Activated CD8-positive, alpha-beta T cell treated with anti-CD3 and anti-CD28 coated beads for 36 hours (primary cell): ENCODE measurements around the gene GNS. TPM values are rescaled to one million over a fixed set of nuclear protein-coding genes. Genes with fewer than 3 reads are reported as not detected.
A peak's percentile ranks its signal among the peaks of the same experiment; 100 is the strongest.

Experiments used
- ATAC-seq: fragments of 200-7000 bp; cut with Tn5 transposase; one replicate; pipeline ENCODE4 v1.10.0; 2021; ENCODE audit warnings: mild to moderate bottlenecking, moderate library complexity
- CTCF ChIA-PET: fragments of 350-600 bp; sonication (Branson Sonifier 250); formaldehyde crosslinking; loops from one replicate; lab custom pipeline; 2021; ENCODE audit warnings: antibody characterized with exemption; lab: Charles Lee
- POLR2A ChIA-PET: fragments of 350-600 bp; sonication (Branson Sonifier 250); formaldehyde crosslinking; loops from one replicate; lab custom pipeline; 2021; ENCODE audit warnings: antibody characterized with exemption; lab: Charles Lee
- DNase-seq: peaks from one replicate; pipeline ENCODE4 v3.0.0-alpha.2; 2020
- H3K27ac Mint-ChIP-seq: one replicate; pipeline ENCODE4 v1.8.0; 2021; ENCODE audit warnings: mild to moderate bottlenecking, mixed read lengths
- H3K27me3 Mint-ChIP-seq: one replicate; pipeline ENCODE4 v1.8.0; 2021; ENCODE audit warnings: mixed read lengths
- H3K36me3 Mint-ChIP-seq: one replicate; pipeline ENCODE4 v1.8.0; 2021; ENCODE audit warnings: low read depth, mixed read lengths
- H3K4me1 Mint-ChIP-seq: one replicate; pipeline ENCODE4 v1.8.0; 2021; ENCODE audit warnings: low read depth, mixed read lengths
- H3K4me3 Mint-ChIP-seq: one replicate; pipeline ENCODE4 v1.8.0; 2021; ENCODE audit warnings: mild to moderate bottlenecking, moderate library complexity, mixed read lengths
- H3K9me3 Mint-ChIP-seq: one replicate; pipeline ENCODE4 v1.8.0; 2021; ENCODE audit warnings: mixed read lengths
- CTCF ChIP-seq: fragments of 200-600 bp; IDR thresholded peaks from one replicate; pipeline ENCODE4 v1.8.0; 2022; ENCODE audit warnings: antibody characterized with exemption, mild to moderate bottlenecking
- intact Hi-C: fragments of 100-400 bp; cut with micrococcal nuclease; formaldehyde crosslinking; loops from one replicate; pipeline ENCODE4 v1.10.0; 2022
- total RNA-seq, 2 experiments: library from RNA; stranded (reverse); gene quantifications; one replicate each; pipeline ENCODE4 v1.2.3, GENCODE V29; 2021

Gene GNS
- total RNA-seq, 2 experiments from 2014 or later, result 16.4 to 19.2 TPM

DNA sequence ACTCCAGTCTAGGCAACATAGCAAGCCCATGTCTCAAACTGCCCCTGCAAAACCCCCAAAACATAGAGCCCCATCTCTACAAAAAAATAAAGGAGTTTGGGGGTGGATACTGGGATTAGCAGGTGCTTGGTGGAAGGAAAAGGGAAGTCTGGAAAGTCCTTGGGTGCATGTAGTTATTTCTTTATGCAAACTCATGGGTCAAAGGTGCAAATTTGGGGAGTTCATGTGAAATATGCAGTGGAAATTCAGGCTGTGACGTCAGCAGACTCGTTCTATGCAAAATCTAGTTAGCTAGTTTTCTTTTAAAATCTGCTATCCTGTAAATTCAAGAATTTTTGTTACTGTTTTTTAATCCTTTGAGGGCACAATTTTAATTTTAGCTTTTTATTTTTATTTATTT is 51.3 kb downstream of the GNS start:
- H3K9me3 Mint-ChIP-seq, result no peaks in the 10 kb centered on the region
- no peaks in the 10 kb centered on the region for H3K27me3 Mint-ChIP-seq
- no peak for ATAC-seq
- ChIA-PET POLR2A (interaction anchor here (0.8 to 1.3 kb wide), 2 partner anchors 10 to 91 kb away, joined by 3 to 4 read pairs; no protein-coding TSS in a partner anchor), CTCF (interaction anchor here (0.8 to 2.4 kb wide), 2 partner anchors 158 to 193 kb away, joined by 3 to 14 read pairs; no protein-coding TSS in a partner anchor)
- H3K36me3 Mint-ChIP-seq, result peaks cover under 1% of the 10 kb centered on the region
- H3K27ac Mint-ChIP-seq, result no peak overlapping the region
- H3K4me3 Mint-ChIP-seq, result no peak overlapping the region
- H3K4me1 Mint-ChIP-seq, result peaks cover under 1% of the 10 kb centered on the region
- intact Hi-C loops, result no loop called here
- DNase-seq, result no peak
- no peak for TF ChIP-seq CTCF

DNA sequence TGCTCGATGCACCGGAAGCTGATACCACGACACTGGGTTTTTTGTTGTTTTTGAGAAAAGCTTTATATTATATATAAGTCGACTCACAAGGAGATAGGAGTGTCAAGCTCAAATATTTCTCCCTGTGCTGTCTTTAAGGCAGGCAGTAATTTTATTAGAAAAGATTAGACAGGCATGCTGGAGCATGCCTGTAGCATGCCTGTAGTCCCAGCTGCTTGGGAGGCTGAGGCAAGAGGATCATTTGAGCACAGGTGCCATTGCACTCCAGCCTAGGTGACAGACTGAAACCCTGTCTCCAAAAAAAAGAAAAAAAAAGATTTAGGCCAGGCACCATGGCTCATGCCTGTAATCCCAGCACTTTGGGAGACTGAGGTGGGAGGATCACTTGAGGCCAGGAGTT is 51.8 kb downstream of the GNS start:
- no peaks in the 10 kb centered on the region for H3K9me3 Mint-ChIP-seq
- no peak overlapping the region for H3K4me3 Mint-ChIP-seq
- H3K27me3 Mint-ChIP-seq, result no peaks in the 10 kb centered on the region
- TF ChIP-seq CTCF, result no peak
- ChIA-PET CTCF (interaction anchor here (0.8 to 2.4 kb wide), 6 partner anchors 9 to 193 kb away, joined by 3 to 14 read pairs (median 3); no protein-coding TSS in a partner anchor), POLR2A (interaction anchor here (0.8 to 1.3 kb wide), 2 partner anchors 10 to 91 kb away, joined by 3 to 4 read pairs; no protein-coding TSS in a partner anchor)
- intact Hi-C loops, result no loop called here
- H3K27ac Mint-ChIP-seq, result no peak overlapping the region
- H3K4me1 Mint-ChIP-seq, result peaks cover 3% of the 10 kb centered on the region
- DNase-seq (no peak), ATAC-seq (no peak)
- H3K36me3 Mint-ChIP-seq, result no peaks in the 10 kb centered on the region

- intact Hi-C loops, result no loop called here
- ATAC-seq, result no peak
- no peak for DNase-seq
- Mint-ChIP-seq H3K36me3 (peaks cover 3% of the 10 kb centered on the region), H3K4me3 (no peak overlapping the region), H3K27me3 (no peaks in the 10 kb centered on the region), H3K9me3 (no peaks in the 10 kb centered on the region), H3K4me1 (peaks cover 7% of the 10 kb centered on the region), H3K27ac (no peak overlapping the region)
- TF ChIP-seq CTCF, result no peak
- ChIA-PET CTCF (interaction anchor here (0.8 to 2.4 kb wide), 5 partner anchors 9 to 159 kb away, joined by 3 to 14 read pairs (median 3); no protein-coding TSS in a partner anchor), POLR2A (interaction anchor here (1.3 kb wide), 1 partner anchor 9 kb away, joined by 4 read pairs; no protein-coding TSS in a partner anchor)
Measured at GRCh38 chr12:64706857-64707256, 52.3 kb downstream of the GNS start.

- no peak for DNase-seq
- no peak for ATAC-seq
- no peak for TF ChIP-seq CTCF
- intact Hi-C loops, result no loop called here
- Mint-ChIP-seq H3K9me3 (no peaks in the 10 kb centered on the region), H3K27me3 (no peaks in the 10 kb centered on the region), H3K4me3 (no peak overlapping the region), H3K27ac (no peak overlapping the region), H3K36me3 (peaks cover 3% of the 10 kb centered on the region), H3K4me1 (peaks cover 11% of the 10 kb centered on the region)
- ChIA-PET POLR2A (interaction anchor here (1.3 kb wide), 1 partner anchor 8 kb away, joined by 4 read pairs; no protein-coding TSS in a partner anchor), CTCF (interaction anchor here (0.8 to 2.4 kb wide), 5 partner anchors 8 to 158 kb away, joined by 3 to 14 read pairs (median 3); no protein-coding TSS in a partner anchor)
Measured at GRCh38 chr12:64706306-64706705, 52.9 kb downstream of the GNS start.

DNA sequence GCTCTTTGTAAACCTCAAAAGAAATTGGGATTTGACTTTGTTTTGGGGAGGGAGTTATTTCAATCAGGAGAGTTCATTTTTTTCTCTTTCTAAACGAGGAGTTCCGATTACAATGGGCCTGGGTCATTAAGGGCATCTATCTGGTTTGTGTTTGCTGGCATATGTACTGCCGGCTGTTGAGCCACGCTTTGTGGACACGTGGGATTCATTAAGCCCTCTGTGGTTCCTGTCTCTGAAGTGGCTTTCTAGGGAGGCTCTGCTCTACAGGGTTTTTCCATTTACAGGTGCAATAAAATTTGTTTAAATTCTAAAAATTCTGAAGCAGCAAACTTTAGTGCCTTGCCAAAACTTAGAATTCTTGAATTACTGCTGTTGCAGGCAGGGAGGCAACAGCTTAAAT is 57.9 kb downstream of the GNS start:
- Mint-ChIP-seq H3K27ac (peak overlapping the region; percentile 77), H3K4me1 (peaks cover 45% of the 10 kb centered on the region), H3K27me3 (no peaks in the 10 kb centered on the region), H3K9me3 (no peaks in the 10 kb centered on the region), H3K4me3 (no peak overlapping the region), H3K36me3 (peaks cover 20% of the 10 kb centered on the region)
- ATAC-seq (no peak), DNase-seq (peak; percentile 28)
- ChIA-PET CTCF (interaction anchor here (1.1 to 2.9 kb wide), 4 partner anchors 9 to 152 kb away, joined by 4 to 22 read pairs (median 7); no protein-coding TSS in a partner anchor), POLR2A (interaction anchor here (1.2 kb wide), 3 partner anchors 10 to 152 kb away, joined by 3 to 4 read pairs (median 3); no protein-coding TSS in a partner anchor)
- TF ChIP-seq CTCF, result no peak
- intact Hi-C loops, result no loop called here
